HG03139 (cell line): ENCODE measurements around the gene LRMDA.

Experiments
- ATAC-seq: cut with Tn5 transposase; IDR thresholded peaks from one replicate; pipeline ENCODE4 v1.9.1; 2021; ENCODE audit not compliant: unreplicated experiment

Gene LRMDA

GRCh38 chr10:76002262-76002854, 570.9 kb downstream of the LRMDA start:
- ATAC-seq: no peak

GRCh38 chr10:76007667-76008181, 576.3 kb downstream of the LRMDA start:
- no peak for ATAC-seq

- ATAC-seq: no peak
Observed at GRCh38 chr10:76009531-76009930, 578.1 kb downstream of the LRMDA start.

GRCh38 chr10:76010703-76011102, 579.3 kb downstream of the LRMDA start:
- ATAC-seq: no peak

- ATAC-seq: no peak
Observed at GRCh38 chr10:76012716-76013327, 581.4 kb downstream of the LRMDA start.

GRCh38 chr10:76015245-76015644, 583.8 kb downstream of the LRMDA start:
- no peak for ATAC-seq

GRCh38 chr10:76017026-76017732, 585.8 kb downstream of the LRMDA start:
- no peak for ATAC-seq

GRCh38 chr10:76017733-76018433, 586.5 kb downstream of the LRMDA start:
- ATAC-seq: no peak

GRCh38 chr10:76020630-76021029, 589.2 kb downstream of the LRMDA start:
- ATAC-seq: no peak

- no peak for ATAC-seq
Observed at GRCh38 chr10:76021398-76021797, 590.0 kb downstream of the LRMDA start.

GRCh38 chr10:76022366-76022765, 590.9 kb downstream of the LRMDA start:
- ATAC-seq: no peak

- ATAC-seq: no peak
Observed at GRCh38 chr10:76023007-76023406, 591.6 kb downstream of the LRMDA start.

GRCh38 chr10:76024460-76025123, 593.2 kb downstream of the LRMDA start:
- ATAC-seq: no peak

GRCh38 chr10:76025124-76025477, 593.7 kb downstream of the LRMDA start:
- no peak for ATAC-seq

- no peak for ATAC-seq
Observed at GRCh38 chr10:76026176-76026771, 594.9 kb downstream of the LRMDA start.

- ATAC-seq: no peak
Observed at GRCh38 chr10:76026905-76027304, 595.5 kb downstream of the LRMDA start.

GRCh38 chr10:76029782-76030181, 598.4 kb downstream of the LRMDA start:
- ATAC-seq: no peak

GRCh38 chr10:76031099-76031498, 599.7 kb downstream of the LRMDA start:
- ATAC-seq: no peak

GRCh38 chr10:76031769-76032699, 600.6 kb downstream of the LRMDA start:
- no peak for ATAC-seq

- ATAC-seq: no peak
Observed at GRCh38 chr10:76032700-76033039, 601.2 kb downstream of the LRMDA start.
